NCI-H460 (cell line): ENCODE results near the gene LYST. TPM values are rescaled to one million over a fixed set of nuclear protein-coding genes. Genes with fewer than 3 reads are reported as not detected.

Source experiments
- DNase-seq: peaks from one replicate; pipeline ENCODE4 v3.0.0-alpha.2; 2016; ENCODE audit warnings: low read depth; ENCODE audit errors: extremely low read depth
- small RNA-seq, 2 experiments: library from RNA; depleted of rRNA; stranded (forward); fragments of <200 nt; gene quantifications; one replicate each; pipeline ENCODE3, GENCODE V24; 2014
- total RNA-seq: library from RNA; depleted of rRNA; stranded (reverse); fragments of >200 nt; shearing (Covaris generic); gene quantifications from 2 replicates; pipeline ENCODE4 v1.2.3, GENCODE V29; 2014; rRNA removed

Gene LYST
- total RNA-seq, 1 experiment from 2014 or later: 8.7 TPM

GRCh38 chr1:235617808-235618207 is 248.9 kb downstream of the LYST start:
- no peak for DNase-seq

- no peak for DNase-seq
Observed at GRCh38 chr1:235617140-235617539, 249.6 kb downstream of the LYST start.

- DNase-seq: no peak
Observed at GRCh38 chr1:235614442-235614954, 252.2 kb downstream of the LYST start.

GRCh38 chr1:235613602-235614001 is 253.1 kb downstream of the LYST start:
- no peak for DNase-seq

- no peak for DNase-seq
Observed at GRCh38 chr1:235612761-235613160, 253.9 kb downstream of the LYST start.

Small RNA genes within 50 kb of the gene (small RNA-seq; reads per million reads assigned to genes)
- 0 to 0.06 reads per million in 2 experiments for gene MIR1537
- gene RNU6-968P: 0 reads per million in 2 experiments

Other genes with a start within 250 kb of the LYST start
- gene GNG4, start 217.1 kb downstream of the LYST start, total RNA-seq: 0.25 and 0.87 TPM in 2 replicates
- 0.15 TPM in 1 of 2 replicates, not detected in the other for gene NID1, start 198.2 kb upstream of the LYST start, total RNA-seq